ENCODE measurements around the gene GRK3.

GRK3 gene

DNA sequence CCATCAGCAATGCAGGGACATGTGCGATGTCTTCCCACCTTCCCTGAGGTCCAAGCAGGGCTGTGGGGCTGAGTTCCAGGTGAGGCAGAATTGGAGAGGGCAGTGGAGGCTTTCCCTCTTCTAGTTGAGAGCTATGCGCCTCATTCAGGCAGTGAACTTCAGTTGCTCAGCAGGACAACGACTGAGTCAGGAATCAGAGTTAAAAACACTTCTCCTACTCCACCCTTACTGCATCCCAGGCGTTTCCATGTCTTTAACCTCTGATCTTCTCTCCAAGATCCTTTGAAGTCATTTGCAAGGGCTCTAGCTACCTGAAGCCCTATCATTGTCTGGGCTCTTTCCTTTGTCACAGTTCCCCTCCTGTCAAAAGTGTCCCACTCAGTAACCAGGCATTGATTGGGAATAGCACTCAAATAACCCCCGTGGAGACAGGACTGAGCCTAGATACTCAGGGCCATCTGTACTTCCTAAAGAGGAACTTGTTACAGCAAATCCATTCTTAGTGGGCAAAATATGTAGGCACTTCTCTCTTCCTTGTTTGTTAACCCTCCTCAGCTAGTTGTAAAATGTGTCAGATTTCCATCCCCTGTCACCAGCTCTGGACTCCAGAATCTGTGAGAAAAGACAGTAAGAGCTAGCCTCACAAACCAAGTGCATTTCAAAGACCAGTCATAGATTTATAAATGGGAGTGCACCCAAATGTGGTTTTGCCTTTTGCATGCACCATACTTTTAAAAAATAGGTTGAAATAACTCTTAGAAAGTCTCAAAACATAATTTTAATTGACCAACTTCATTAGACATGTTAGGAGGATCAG lies 105.0 kb downstream of the GRK3 start:
- no peak for DNase-seq

GRCh38 chr22:25670070-25670461 lies 105.6 kb downstream of the GRK3 start:
- no peak for DNase-seq

DNA sequence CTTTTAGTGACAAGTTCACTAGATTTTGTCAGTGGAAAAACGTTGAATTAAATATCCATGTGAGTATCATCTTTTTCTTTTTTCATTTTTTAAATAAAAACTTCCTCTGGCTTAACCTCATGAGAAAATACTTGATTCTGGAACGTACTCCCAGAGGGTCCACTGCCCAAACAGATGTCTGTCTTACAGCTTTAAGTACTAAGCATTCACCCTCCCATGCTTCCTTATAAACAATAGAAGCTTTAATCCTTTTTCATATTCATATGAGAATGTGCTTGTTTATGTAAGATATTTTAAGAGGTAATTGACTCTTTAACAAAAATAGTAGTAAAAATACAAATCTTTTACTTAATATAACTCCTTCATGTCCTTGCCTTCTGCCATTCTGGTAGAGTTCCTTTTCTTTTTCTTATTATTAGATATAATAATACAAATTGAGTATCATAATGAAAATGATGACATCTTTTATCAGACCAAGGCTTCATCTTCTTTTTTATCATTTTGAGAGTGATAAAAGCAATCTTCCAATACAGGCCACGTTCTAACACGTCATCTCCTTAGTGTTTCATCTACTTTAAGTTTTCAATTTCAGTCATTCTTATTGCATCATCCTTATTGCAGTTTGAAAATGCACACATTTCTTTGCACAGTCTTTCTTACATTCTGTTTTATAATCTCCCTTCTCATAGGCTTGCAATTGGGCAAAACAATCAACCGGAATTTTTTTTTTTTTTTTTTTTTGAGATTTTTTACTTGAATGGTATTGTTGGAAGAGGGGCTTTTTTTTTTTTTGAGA lies 108.0 kb downstream of the GRK3 start:
- no peak for DNase-seq

- no peak for DNase-seq
Observed at GRCh38 chr22:25673713-25674112, 109.2 kb downstream of the GRK3 start.

- no peak for DNase-seq
Observed at GRCh38 chr22:25677631-25678030, 113.2 kb downstream of the GRK3 start.

- no peak for DNase-seq
Observed at GRCh38 chr22:25680051-25680450, 115.6 kb downstream of the GRK3 start.

- no peak for DNase-seq
Observed at GRCh38 chr22:25680956-25681355, 116.5 kb downstream of the GRK3 start.

- DNase-seq = no peak
Observed at GRCh38 chr22:25682109-25682508, 117.6 kb downstream of the GRK3 start.

- no peak for DNase-seq
Observed at GRCh38 chr22:25688627-25689026, 124.2 kb downstream of the GRK3 start.

DNA sequence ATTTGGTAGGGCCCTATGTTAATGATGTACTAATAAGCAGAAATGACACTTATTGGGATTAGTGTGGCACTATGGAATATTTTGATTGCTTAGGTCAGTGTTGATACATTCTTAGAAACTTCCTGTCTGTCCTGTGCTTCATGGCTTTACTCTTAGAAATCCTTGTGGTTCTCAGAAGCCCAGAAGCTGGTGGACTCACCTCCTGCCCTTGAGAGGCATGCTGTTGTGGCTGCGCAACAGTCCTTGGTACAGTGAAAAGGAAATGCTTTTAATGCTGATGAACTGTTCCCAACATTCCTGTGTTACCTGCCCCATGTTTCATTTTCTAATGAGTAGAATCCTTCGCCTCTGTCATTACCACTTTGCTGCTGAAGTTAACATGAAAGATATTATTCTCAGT lies 125.2 kb downstream of the GRK3 start:
- no peak for DNase-seq

DNA sequence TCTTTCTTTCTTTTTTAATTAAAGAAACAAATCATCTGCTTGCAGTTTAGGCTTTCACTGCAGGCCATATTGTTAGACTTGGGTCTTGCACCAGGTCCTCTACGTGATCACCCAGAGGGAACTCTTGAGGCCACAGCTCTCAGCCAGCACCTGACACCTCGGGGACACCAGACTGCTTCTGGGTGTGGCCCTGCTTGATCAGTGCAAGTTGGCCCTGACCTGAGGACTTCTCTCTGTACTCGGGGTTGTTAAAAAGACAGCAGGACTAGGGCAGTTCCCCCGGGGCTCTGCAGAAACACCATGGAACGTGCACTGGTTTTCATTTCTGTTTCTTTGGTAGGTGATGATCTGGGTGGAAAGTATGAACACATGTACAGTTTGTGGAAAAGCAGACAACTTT lies 126.3 kb downstream of the GRK3 start:
- no peak for DNase-seq

- no peak for DNase-seq
Observed at GRCh38 chr22:25692397-25693267, 128.2 kb downstream of the GRK3 start.

DNA sequence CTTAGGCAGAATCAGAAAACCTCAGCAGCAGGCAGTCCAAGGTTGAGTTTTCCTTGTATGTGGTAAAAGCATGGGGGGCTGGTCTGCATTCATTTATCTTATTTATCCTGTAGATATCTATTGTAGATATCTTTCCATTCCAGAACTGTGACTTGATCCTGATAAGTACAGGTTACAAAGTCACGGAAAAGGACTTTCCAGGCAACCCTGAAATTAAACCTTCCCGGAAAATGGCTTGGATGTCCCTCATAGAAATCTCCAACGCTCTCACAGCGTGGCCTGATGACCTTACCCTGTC lies 128.7 kb downstream of the GRK3 start:
- DNase-seq = no peak

GRCh38 chr22:25694196-25694907 lies 129.9 kb downstream of the GRK3 start:
- no peak for DNase-seq

DNA sequence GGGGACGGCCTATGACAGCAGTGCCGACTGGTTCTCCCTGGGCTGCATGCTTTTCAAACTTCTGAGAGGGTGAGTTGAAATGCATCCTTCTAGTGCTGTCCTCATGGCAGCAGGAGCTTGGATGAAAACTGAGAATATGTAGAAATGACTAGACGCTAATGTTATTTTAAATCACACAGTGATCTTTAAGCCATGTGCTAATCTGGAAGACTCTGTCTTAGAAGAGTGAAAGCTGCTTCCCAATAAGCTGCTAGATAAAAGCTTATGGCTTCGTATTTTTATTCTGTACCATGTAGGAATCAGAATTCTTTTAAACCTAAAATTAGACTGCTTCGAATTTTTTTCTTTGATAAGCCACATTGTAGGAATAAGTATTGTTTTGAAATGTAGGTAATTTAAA lies 130.7 kb downstream of the GRK3 start:
- DNase-seq = no peak

DNA sequence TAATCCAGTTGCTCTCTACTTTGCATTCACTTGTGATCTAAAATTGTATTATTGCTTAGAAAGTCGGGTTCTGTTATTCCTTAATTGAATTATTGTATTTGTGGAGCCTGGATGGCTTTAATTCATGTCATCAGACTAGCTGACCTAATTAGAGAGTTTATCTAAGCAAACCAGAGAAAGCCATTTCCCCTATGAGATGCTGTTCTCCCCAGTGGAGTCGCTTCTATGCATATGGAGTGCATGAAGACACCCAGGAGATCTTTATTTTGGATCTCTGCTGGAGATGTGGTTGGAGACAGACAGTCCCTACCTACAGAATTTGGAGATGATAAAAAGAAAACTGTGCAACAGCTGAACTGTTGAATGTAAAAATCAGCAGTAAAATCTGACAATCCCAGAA lies 132.3 kb downstream of the GRK3 start:
- no peak for DNase-seq

- no peak for DNase-seq
Observed at GRCh38 chr22:25697181-25697664, 132.7 kb downstream of the GRK3 start.

GRCh38 chr22:25697978-25698377 lies 133.5 kb downstream of the GRK3 start:
- DNase-seq = no peak

- no peak for DNase-seq
Observed at GRCh38 chr22:25698461-25698860, 134.0 kb downstream of the GRK3 start.

DNA sequence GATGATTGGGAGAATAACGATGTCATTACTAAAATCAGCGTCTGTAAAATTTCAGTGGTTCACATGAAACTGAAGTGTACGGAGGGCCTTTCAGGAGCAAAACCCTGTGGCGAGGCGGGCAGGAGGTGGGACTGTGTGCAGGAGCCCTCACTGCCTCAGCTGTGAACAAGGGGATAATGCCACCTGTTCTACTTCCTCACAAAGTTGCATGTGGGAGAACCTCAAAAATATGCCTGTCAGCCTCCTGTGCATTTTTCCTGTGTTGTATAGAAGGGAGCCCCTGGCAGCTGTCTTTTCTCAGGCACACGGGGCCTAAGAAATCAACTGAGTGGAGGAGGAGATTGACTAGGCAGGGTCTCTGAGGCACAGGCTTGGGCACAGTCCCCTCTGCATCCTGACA lies 134.5 kb downstream of the GRK3 start:
- DNase-seq = no peak

- DNase-seq = no peak
Observed at GRCh38 chr22:25701056-25701780, 136.7 kb downstream of the GRK3 start.

DNA sequence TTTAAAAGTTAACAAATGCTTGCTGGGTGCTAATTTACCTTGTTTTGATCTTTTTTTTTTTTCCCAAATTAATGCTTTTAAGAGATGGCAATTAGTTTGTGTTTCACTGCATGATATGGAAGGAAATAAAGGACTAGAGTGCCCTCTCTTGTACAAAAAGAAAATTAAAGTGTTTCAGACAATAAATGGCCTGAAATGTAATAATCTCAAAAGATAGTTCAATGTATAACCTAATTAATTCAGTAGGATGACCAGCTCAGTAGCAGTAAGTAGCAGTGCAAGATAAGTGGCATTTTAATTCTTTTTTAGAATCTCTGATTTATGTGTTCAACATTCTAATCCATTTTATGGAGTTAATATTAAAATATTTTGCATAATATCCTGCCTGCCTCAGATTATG lies 137.6 kb downstream of the GRK3 start:
- no peak for DNase-seq
